H1 (cell line): Measurements from ENCODE around the gene CHFR. TPM values are rescaled to one million over a fixed set of nuclear protein-coding genes. Genes with fewer than 3 reads are reported as not detected.
"Not testable (repeated sequence)": the region's sequence is repeated elsewhere in the genome, so short reads cannot be mapped to it uniquely, and the experiment has no call there.

Experiments used
- CTCF ChIA-PET: fragments of 300-600 bp; sonication (Branson Sonifier 250); formaldehyde crosslinking; loops from one replicate; lab custom pipeline; 2021; ENCODE audit not compliant: partially characterized antibody; lab: Charles Lee
- POLR2A ChIA-PET: fragments of 300-600 bp; sonication (Branson Sonifier 250); formaldehyde crosslinking; loops from one replicate; lab custom pipeline; 2021; ENCODE audit warnings: inconsistent platforms; ENCODE audit not compliant: partially characterized antibody; lab: Charles Lee
- DNase-seq, 2 experiments: peaks; one replicate each; pipeline versions ENCODE4 v3.0.0 to v3.0.0-alpha.2; 2010 to 2022; ENCODE audit warnings: low spot score in 2 of 2, low read depth in 1 of 2, mixed read lengths in 1 of 2
- FAIRE-seq: peaks from 2 replicates; lab custom pipeline; 2011; peaks lifted over from hg19 to GRCh38; lab: Jason Lieb, UNC
- H2AFZ ChIP-seq: 2 replicates; pipeline ENCODE4 v1.8.1; 2012; ENCODE audit warnings: low read length, inconsistent platforms
- H2AK5ac ChIP-seq: 2 replicates; pipeline ENCODE4 v1.6.1; 2013; ENCODE audit warnings: low read depth, low read length
- H2BK120ac ChIP-seq: replicated peaks from 2 replicates; pipeline ENCODE3; 2013; ENCODE audit warnings: low read depth, low read length, inconsistent platforms
- H2BK12ac ChIP-seq: 2 replicates; pipeline ENCODE4 v1.6.1; 2013; ENCODE audit warnings: low read depth, low read length
- H2BK15ac ChIP-seq: 2 replicates; pipeline ENCODE4 v1.6.1; 2013; ENCODE audit warnings: low read length
- H2BK20ac ChIP-seq: 2 replicates; pipeline ENCODE4 v1.6.1; 2013; ENCODE audit warnings: low read length
- H2BK5ac ChIP-seq: 2 replicates; pipeline ENCODE4 v1.6.1; 2013; ENCODE audit warnings: low read depth, low read length
- H3K14ac ChIP-seq: 2 replicates; pipeline ENCODE4 v1.6.1; 2013; ENCODE audit warnings: inconsistent platforms; ENCODE audit not compliant: insufficient read length
- H3K18ac ChIP-seq: 2 replicates; pipeline ENCODE4 v1.6.1; 2013; ENCODE audit warnings: low read length; ENCODE audit errors: extremely low read depth
- H3K23ac ChIP-seq: 2 replicates; pipeline ENCODE4 v1.6.1; 2013; ENCODE audit warnings: inconsistent platforms; ENCODE audit not compliant: insufficient read length
- H3K23me2 ChIP-seq: 2 replicates; pipeline ENCODE4 v1.6.1; 2013; ENCODE audit warnings: low read depth, low read length
- H3K27ac ChIP-seq: 2 replicates; pipeline ENCODE4 v1.6.1; 2011; ENCODE audit warnings: low read depth, low read length, inconsistent platforms
- H3K27me3 ChIP-seq, 4 experiments: replicated peaks in 1 of 4; 1 replicate in 1 of 4; 2 replicates in 3 of 4; pipeline versions ENCODE4 v1.6.1 to v1.8.1; 2011 to 2013; ENCODE audit warnings: low read length in 3 of 4, mild to moderate bottlenecking in 3 of 4, inconsistent platforms in 2 of 4, mixed read lengths in 2 of 4, moderate library complexity in 1 of 4; ENCODE audit not compliant: control insufficient read depth in 3 of 4, insufficient read depth in 3 of 4; ENCODE audit errors: extremely low read depth in 1 of 4
- H3K36me3 ChIP-seq, 4 experiments: 2 replicates each; pipeline versions ENCODE4 v1.6.1 to v1.8.1; 2011 to 2013; ENCODE audit warnings: mild to moderate bottlenecking in 4 of 4, low read length in 3 of 4, moderate library complexity in 2 of 4, control low read depth in 1 of 4, inconsistent platforms in 1 of 4; ENCODE audit not compliant: insufficient read depth in 4 of 4, control insufficient read depth in 2 of 4
- H3K4ac ChIP-seq: replicated peaks from 2 replicates; pipeline ENCODE3; 2013; ENCODE audit warnings: low read length, low read depth, mixed read lengths, inconsistent platforms; ENCODE audit not compliant: insufficient read length
- H3K4me1 ChIP-seq, 4 experiments: replicated peaks in 1 of 4; 1 replicate in 1 of 4; 2 replicates in 3 of 4; pipeline versions ENCODE4 v1.6.1 to v1.8.1; 2011 to 2013; ENCODE audit warnings: low read length in 3 of 4, inconsistent platforms in 2 of 4, mixed read lengths in 1 of 4; ENCODE audit not compliant: insufficient read depth in 4 of 4, control insufficient read depth in 3 of 4
- H3K4me2 ChIP-seq, 2 experiments: 2 replicates each; pipeline versions ENCODE4 v1.6.1 to v1.8.1; 2011 to 2013; ENCODE audit warnings: low read depth in 2 of 2, low read length in 2 of 2, control low read depth in 1 of 2, inconsistent platforms in 1 of 2, mild to moderate bottlenecking in 1 of 2; ENCODE audit not compliant: insufficient read depth in 1 of 2
- H3K4me3 ChIP-seq, 4 experiments: fragments of 200-600, 300-600 bp in 1 of 4; sonication (generic), shearing (Covaris generic), sonication (Bioruptor Twin) in 1 of 4; 2 replicates each; pipeline versions ENCODE4 v1.5.1 to v1.8.1; 2011 to 2016; ENCODE audit warnings: low read length in 4 of 4, low read depth in 3 of 4, control low read depth in 2 of 4, inconsistent platforms in 2 of 4, mild to moderate bottlenecking in 2 of 4, mixed read lengths in 1 of 4, moderate library complexity in 1 of 4; ENCODE audit not compliant: insufficient read depth in 2 of 4; ENCODE audit errors: extremely low read depth in 1 of 4
- H3K56ac ChIP-seq: replicated peaks from 2 replicates; pipeline ENCODE3; 2013; ENCODE audit warnings: low read depth, mild to moderate bottlenecking, mixed read lengths, low read length, inconsistent platforms; ENCODE audit not compliant: insufficient read length
- H3K79me1 ChIP-seq: 2 replicates; pipeline ENCODE4 v1.6.1; 2013; ENCODE audit warnings: low read depth, low read length, control low read depth
- H3K79me2 ChIP-seq, 2 experiments: 2 replicates each; pipeline versions ENCODE4 v1.6.1 to v1.8.1; 2012 to 2013; ENCODE audit warnings: low read length in 2 of 2, mild to moderate bottlenecking in 2 of 2, inconsistent platforms in 1 of 2; ENCODE audit not compliant: insufficient read depth in 2 of 2, control insufficient read depth in 1 of 2
- H3K9ac ChIP-seq, 4 experiments: replicated peaks in 1 of 4; 1 replicate in 1 of 4; 2 replicates in 3 of 4; pipeline versions ENCODE4 v1.6.1 to v1.8.1; 2011 to 2013; ENCODE audit warnings: low read depth in 3 of 4, low read length in 3 of 4, control low read depth in 2 of 4, mild to moderate bottlenecking in 2 of 4, moderate library complexity in 2 of 4, inconsistent platforms in 1 of 4; ENCODE audit errors: extremely low read depth in 1 of 4
- H3K9me3 ChIP-seq, 2 experiments: 2 replicates each; pipeline versions ENCODE4 v1.6.1 to v1.8.1; 2012 to 2013; ENCODE audit warnings: mild to moderate bottlenecking in 2 of 2, moderate library complexity in 2 of 2, control low read depth in 1 of 2, inconsistent platforms in 1 of 2, low read depth in 1 of 2, low read length in 1 of 2, mixed read lengths in 1 of 2; ENCODE audit not compliant: insufficient read depth in 2 of 2
- H4K20me1 ChIP-seq, 2 experiments: replicated peaks in 1 of 2; 2 replicates each; pipeline versions ENCODE3 to v1.8.1; 2011 to 2013; ENCODE audit warnings: inconsistent platforms in 2 of 2, low read length in 2 of 2, mild to moderate bottlenecking in 1 of 2; ENCODE audit not compliant: insufficient read depth in 2 of 2, control insufficient read depth in 1 of 2
- H4K5ac ChIP-seq: 2 replicates; pipeline ENCODE4 v1.6.1; 2013; ENCODE audit warnings: low read length, low read depth, mixed read lengths, inconsistent platforms; ENCODE audit not compliant: insufficient read length
- H4K8ac ChIP-seq: 2 replicates; pipeline ENCODE4 v1.8.0; 2013; ENCODE audit warnings: mild to moderate bottlenecking, moderate library complexity, low read length, inconsistent platforms; ENCODE audit not compliant: insufficient read depth; ENCODE audit errors: extremely low read depth
- H4K91ac ChIP-seq: replicated peaks from 2 replicates; pipeline ENCODE3; 2013; ENCODE audit warnings: low read length, mixed read lengths, inconsistent platforms; ENCODE audit not compliant: insufficient read length
- WGBS, 2 experiments: shearing (Covaris generic) in 1 of 2; methylation state at CpG; one replicate each; pipeline versions ENCODE4 v1.1.6 to v1.1.7; 2013 to 2015; ENCODE audit warnings: low lambda C conversion rate in 2 of 2, mixed read lengths in 2 of 2, inconsistent platforms in 1 of 2, low coverage in 1 of 2, missing lambda C conversion rate in 1 of 2; ENCODE audit not compliant: insufficient replicate concordance in 2 of 2, insufficient coverage in 1 of 2, insufficient read length in 1 of 2; ENCODE audit errors: extremely low coverage in 1 of 2, missing lambda C conversion rate in 1 of 2; 5-methylcytosine and 5-hydroxymethylcytosine counted together
- polyA plus RNA-seq, 7 experiments: library from polyadenylated mRNA; depleted of rRNA in 3 of 7; stranded (reverse) in 5 of 7; unstranded in 2 of 7; fragments of >200 nt in 5 of 7; fragments of 200-250 nt in 2 of 7; gene quantifications; 1 replicate in 5 of 7; 2 replicates in 1 of 7; 4 replicates in 1 of 7; pipeline versions ENCODE4 v1.2.1 to v1.2.3, GENCODE V29; 2011 to 2013; ENCODE audit warnings: missing spikeins in 2 of 7, mixed read lengths in 2 of 7
- total RNA-seq: library from RNA; stranded (reverse); fragmentation: NEBNext Ultra II Directional; extraction: Animal tissue kit (Norgen Biotek cat#: 25700); gene quantifications from 2 replicates; pipeline ENCODE4 v1.2.1, GENCODE V29; 2021

Gene CHFR
- total and polyA plus RNA-seq, 2 of the 8 experiments (the other 6 are each of a cell fraction or from before 2014, with no cell fraction given) = 31.4 to 44.6 TPM

- H4K8ac ChIP-seq, H3K23me2 ChIP-seq, H3K9ac ChIP-seq, H4K5ac ChIP-seq, H3K56ac ChIP-seq, H3K4me2 ChIP-seq, H2BK120ac ChIP-seq, H2BK20ac ChIP-seq, POLR2A ChIA-PET, H3K79me2 ChIP-seq, FAIRE-seq, H2AK5ac ChIP-seq, H3K4ac ChIP-seq, H2BK5ac ChIP-seq, DNase-seq, H3K9me3 ChIP-seq, H4K91ac ChIP-seq, H3K18ac ChIP-seq, H3K27ac ChIP-seq, H2BK15ac ChIP-seq, H3K14ac ChIP-seq, H4K20me1 ChIP-seq, H2AFZ ChIP-seq, H3K79me1 ChIP-seq, H3K27me3 ChIP-seq, H3K23ac ChIP-seq, H2BK12ac ChIP-seq, H3K4me3 ChIP-seq: not testable (repeated sequence)
- CTCF ChIA-PET = interaction anchor here (0.6 to 1.6 kb wide), 3 partner anchors 35 to 77 kb away, joined by 3 to 5 read pairs (median 3); no protein-coding TSS in a partner anchor
- H3K36me3 ChIP-seq = peaks cover 5 to 55% (median 12%) of the 10 kb centered on the region in 4 experiments; a peak in 7 of 8 replicates
- H3K4me1 ChIP-seq = peaks cover 0 to 13% (median 6%) of the 10 kb centered on the region in 4 experiments; a peak in 6 of 7 replicates
- 90% methylated on average over 11 of the region's 11 CpGs; no CpG with 5 or more reads in 1 of the 2 experiments for WGBS, 2 experiments
Observed at GRCh38 chr12:132844681-132845080, 42.7 kb downstream of the CHFR start.
